ENCODE data around the gene ESYT2.

DNA sequence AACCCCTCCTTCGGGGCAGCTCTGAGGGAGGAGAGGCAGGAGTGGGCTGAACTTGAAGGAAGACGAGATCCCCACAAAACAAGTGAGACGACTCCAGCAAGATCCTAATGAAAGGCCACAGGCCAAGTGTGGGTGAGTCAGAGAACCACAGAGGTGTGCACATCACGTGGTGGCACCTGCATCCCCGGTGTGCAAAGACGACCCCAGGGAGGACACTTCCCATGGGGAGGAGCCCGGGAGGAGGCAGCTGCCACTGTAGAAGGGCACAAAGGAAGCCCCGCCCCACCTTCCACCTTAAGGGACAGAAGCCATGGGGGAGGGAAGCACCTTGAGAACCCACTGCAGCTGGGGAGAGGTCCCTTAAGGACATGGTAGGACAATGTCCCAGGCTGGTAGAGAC is 45.7 kb downstream of the ESYT2 start:
- TF ChIP-seq TCF12 (IDR thresholded peaks at IDR 0.05): no peak
- no peak for TF ChIP-seq CTCF (IDR thresholded peaks at IDR 0.05)
- TF ChIP-seq GABPA (IDR thresholded peaks at IDR 0.05; ENCODE audit: low read depth): no peak
- no peak for TF ChIP-seq TAF1 (IDR thresholded peaks at IDR 0.05; ENCODE audit: borderline replicate concordance, low read depth, low read length)
- no peak for TF ChIP-seq SMC3 (IDR thresholded peaks at IDR 0.05; ENCODE audit: low read depth, low read length)
- no peak for TF ChIP-seq TEAD4 (IDR thresholded peaks at IDR 0.05; ENCODE audit: borderline replicate concordance, insufficient read depth)
- no peak for TF ChIP-seq USF2 (IDR thresholded peaks at IDR 0.05; ENCODE audit: borderline replicate concordance, low read depth, low read length)
- TF ChIP-seq FOXM1 (IDR thresholded peaks at IDR 0.05; ENCODE audit: low read depth): no peak
- TF ChIP-seq, protein P1, sequence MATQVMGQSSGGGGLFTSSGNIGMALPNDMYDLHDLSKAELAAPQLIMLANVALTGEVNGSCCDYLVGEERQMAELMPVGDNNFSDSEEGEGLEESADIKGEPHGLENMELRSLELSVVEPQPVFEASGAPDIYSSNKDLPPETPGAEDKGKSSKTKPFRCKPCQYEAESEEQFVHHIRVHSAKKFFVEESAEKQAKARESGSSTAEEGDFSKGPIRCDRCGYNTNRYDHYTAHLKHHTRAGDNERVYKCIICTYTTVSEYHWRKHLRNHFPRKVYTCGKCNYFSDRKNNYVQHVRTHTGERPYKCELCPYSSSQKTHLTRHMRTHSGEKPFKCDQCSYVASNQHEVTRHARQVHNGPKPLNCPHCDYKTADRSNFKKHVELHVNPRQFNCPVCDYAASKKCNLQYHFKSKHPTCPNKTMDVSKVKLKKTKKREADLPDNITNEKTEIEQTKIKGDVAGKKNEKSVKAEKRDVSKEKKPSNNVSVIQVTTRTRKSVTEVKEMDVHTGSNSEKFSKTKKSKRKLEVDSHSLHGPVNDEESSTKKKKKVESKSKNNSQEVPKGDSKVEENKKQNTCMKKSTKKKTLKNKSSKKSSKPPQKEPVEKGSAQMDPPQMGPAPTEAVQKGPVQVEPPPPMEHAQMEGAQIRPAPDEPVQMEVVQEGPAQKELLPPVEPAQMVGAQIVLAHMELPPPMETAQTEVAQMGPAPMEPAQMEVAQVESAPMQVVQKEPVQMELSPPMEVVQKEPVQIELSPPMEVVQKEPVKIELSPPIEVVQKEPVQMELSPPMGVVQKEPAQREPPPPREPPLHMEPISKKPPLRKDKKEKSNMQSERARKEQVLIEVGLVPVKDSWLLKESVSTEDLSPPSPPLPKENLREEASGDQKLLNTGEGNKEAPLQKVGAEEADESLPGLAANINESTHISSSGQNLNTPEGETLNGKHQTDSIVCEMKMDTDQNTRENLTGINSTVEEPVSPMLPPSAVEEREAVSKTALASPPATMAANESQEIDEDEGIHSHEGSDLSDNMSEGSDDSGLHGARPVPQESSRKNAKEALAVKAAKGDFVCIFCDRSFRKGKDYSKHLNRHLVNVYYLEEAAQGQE (IDR thresholded peaks at IDR 0.05; ENCODE audit: low read depth, low read length): no peak
- TF ChIP-seq MXI1 (IDR thresholded peaks at IDR 0.05; ENCODE audit: low read depth, low read length): no peak
- TF ChIP-seq GATA2 (CRISPR knock-in tag; IDR thresholded peaks at IDR 0.05): no peak
- no peak for TF ChIP-seq POLR2AphosphoS5 (IDR thresholded peaks at IDR 0.05; ENCODE audit: low read depth, low read length)

Data from SK-N-SH (cell line).